Immature natural killer cell (primary cell): ENCODE data around the gene KAZN. TPM values are rescaled to one million over a fixed set of nuclear protein-coding genes. Genes with fewer than 3 reads are reported as not detected.

ENCODE experiments used
- DNase-seq, 3 donors: peaks; one replicate each; pipeline ENCODE4 v3.0.0; 2022; ENCODE audit warnings: mixed read lengths in 1 of 3
- H3K27ac Mint-ChIP-seq, 6 donors: one replicate each; pipeline ENCODE4 v1.8.0; 2020; ENCODE audit warnings: mixed read lengths in 6 of 6, mild to moderate bottlenecking in 5 of 6, inconsistent platforms in 4 of 6, moderate library complexity in 3 of 6
- H3K27me3 Mint-ChIP-seq, 3 donors: one replicate each; pipeline ENCODE4 v1.8.0; 2020 to 2021; ENCODE audit warnings: low read depth in 3 of 3, mild to moderate bottlenecking in 3 of 3, mixed read lengths in 3 of 3, moderate library complexity in 3 of 3, inconsistent platforms in 1 of 3
- H3K36me3 Mint-ChIP-seq, 3 donors: one replicate each; pipeline ENCODE4 v1.8.0; 2020; ENCODE audit warnings: mixed read lengths in 3 of 3, inconsistent platforms in 2 of 3, mild to moderate bottlenecking in 2 of 3
- H3K4me1 Mint-ChIP-seq, 2 donors: one replicate each; pipeline ENCODE4 v1.8.0; 2020; ENCODE audit warnings: inconsistent platforms in 2 of 2, mild to moderate bottlenecking in 2 of 2, mixed read lengths in 2 of 2, moderate library complexity in 1 of 2
- H3K4me3 Mint-ChIP-seq, 5 donors: one replicate each; pipeline ENCODE4 v1.8.0; 2020; ENCODE audit warnings: mild to moderate bottlenecking in 5 of 5, mixed read lengths in 5 of 5, inconsistent platforms in 3 of 5, moderate library complexity in 3 of 5
- H3K9me3 Mint-ChIP-seq, 6 donors: one replicate each; pipeline ENCODE4 v1.8.0; 2020; ENCODE audit warnings: mild to moderate bottlenecking in 6 of 6, mixed read lengths in 6 of 6, inconsistent platforms in 4 of 6, moderate library complexity in 3 of 6
- polyA plus RNA-seq, 3 donors: library from polyadenylated mRNA; unstranded; fragments of 300-500 nt; fragmentation: Illumina TruSeq; gene quantifications; one replicate each; pipeline ENCODE4 v1.2.3, GENCODE V29; 2021

Gene KAZN
- polyA plus RNA-seq, 3 donors from 2014 or later = 0.24 TPM; not detected in 2

GRCh38 chr1:14841951-14842350 lies 243.5 kb downstream of the KAZN start:
- DNase-seq = no peak
- no peak overlapping the region for H3K27ac Mint-ChIP-seq
- H3K9me3 Mint-ChIP-seq = peaks cover 4 to 31% (median 19%) of the 10 kb centered on the region in 6 donors
- H3K4me3 Mint-ChIP-seq = no peak overlapping the region
- peaks cover 3 to 9% (median 7%) of the 10 kb centered on the region in 3 donors for H3K27me3 Mint-ChIP-seq
- peaks cover 0 to 9% (median 7%) of the 10 kb centered on the region in 3 donors for H3K36me3 Mint-ChIP-seq
- H3K4me1 Mint-ChIP-seq = no peaks in the 10 kb centered on the region

- Mint-ChIP-seq H3K27ac (no peak overlapping the region), H3K36me3 (peaks cover 0 to 9% (median 7%) of the 10 kb centered on the region in 3 donors), H3K4me3 (no peak overlapping the region), H3K4me1 (no peaks in the 10 kb centered on the region), H3K9me3 (peaks cover 4 to 31% (median 19%) of the 10 kb centered on the region in 6 donors), H3K27me3 (peaks cover 3 to 9% (median 7%) of the 10 kb centered on the region in 3 donors)
- DNase-seq = no peak
Observed at GRCh38 chr1:14842361-14842760, 243.9 kb downstream of the KAZN start.

GRCh38 chr1:14842891-14843290 lies 244.4 kb downstream of the KAZN start:
- Mint-ChIP-seq H3K4me3 (no peak overlapping the region), H3K27me3 (peaks cover 3 to 7% (median 7%) of the 10 kb centered on the region in 3 donors), H3K9me3 (peaks cover 4 to 31% (median 19%) of the 10 kb centered on the region in 6 donors), H3K36me3 (peaks cover 0 to 9% (median 7%) of the 10 kb centered on the region in 3 donors), H3K27ac (no peak overlapping the region), H3K4me1 (no peaks in the 10 kb centered on the region)
- no peak for DNase-seq

GRCh38 chr1:14843525-14843924 lies 245.0 kb downstream of the KAZN start:
- no peak for DNase-seq
- Mint-ChIP-seq H3K4me3 (no peak overlapping the region), H3K36me3 (peaks cover 0 to 9% (median 7%) of the 10 kb centered on the region in 3 donors), H3K27me3 (peaks cover 0 to 8% (median 4%) of the 10 kb centered on the region in 3 donors), H3K27ac (no peak overlapping the region), H3K4me1 (no peaks in the 10 kb centered on the region), H3K9me3 (peaks cover 4 to 31% (median 19%) of the 10 kb centered on the region in 6 donors)

- Mint-ChIP-seq H3K4me3 (no peak overlapping the region), H3K27ac (no peak overlapping the region), H3K27me3 (peaks cover 0 to 9% (median 4%) of the 10 kb centered on the region in 3 donors), H3K4me1 (no peaks in the 10 kb centered on the region), H3K9me3 (peaks cover 4 to 31% (median 19%) of the 10 kb centered on the region in 6 donors), H3K36me3 (peaks cover 0 to 9% (median 7%) of the 10 kb centered on the region in 3 donors)
- DNase-seq = no peak
Observed at GRCh38 chr1:14844356-14844755, 245.9 kb downstream of the KAZN start.

- H3K27me3 Mint-ChIP-seq = peaks cover 0 to 9% (median 2%) of the 10 kb centered on the region in 3 donors
- H3K9me3 Mint-ChIP-seq = peaks cover 4 to 31% (median 19%) of the 10 kb centered on the region in 6 donors
- no peak for DNase-seq
- no peaks in the 10 kb centered on the region for H3K4me1 Mint-ChIP-seq
- peaks cover 0 to 9% (median 7%) of the 10 kb centered on the region in 3 donors for H3K36me3 Mint-ChIP-seq
- no peak overlapping the region for H3K27ac Mint-ChIP-seq
- no peak overlapping the region for H3K4me3 Mint-ChIP-seq
Observed at GRCh38 chr1:14844923-14845617, 246.6 kb downstream of the KAZN start.

GRCh38 chr1:14845851-14846250 lies 247.4 kb downstream of the KAZN start:
- Mint-ChIP-seq H3K27me3 (peaks cover 0 to 9% (median 2%) of the 10 kb centered on the region in 3 donors), H3K36me3 (peaks cover 0 to 7% (median 6%) of the 10 kb centered on the region in 3 donors), H3K9me3 (peaks cover 4 to 27% (median 16%) of the 10 kb centered on the region in 6 donors), H3K4me3 (no peak overlapping the region), H3K27ac (no peak overlapping the region), H3K4me1 (no peaks in the 10 kb centered on the region)
- no peak for DNase-seq

GRCh38 chr1:14846688-14847087 lies 248.2 kb downstream of the KAZN start:
- Mint-ChIP-seq H3K4me3 (no peak overlapping the region), H3K27ac (no peak overlapping the region), H3K9me3 (peaks cover 4 to 23% (median 12%) of the 10 kb centered on the region in 6 donors), H3K4me1 (no peaks in the 10 kb centered on the region), H3K36me3 (peaks cover 0 to 5% (median 4%) of the 10 kb centered on the region in 3 donors), H3K27me3 (peaks cover 0 to 8% (median 2%) of the 10 kb centered on the region in 3 donors)
- DNase-seq = no peak

GRCh38 chr1:14848203-14848602 lies 249.7 kb downstream of the KAZN start:
- Mint-ChIP-seq H3K27me3 (peaks cover 0 to 6% (median 1%) of the 10 kb centered on the region in 3 donors), H3K4me1 (no peaks in the 10 kb centered on the region), H3K36me3 (no peaks in the 10 kb centered on the region), H3K9me3 (peaks cover 0 to 8% (median 2%) of the 10 kb centered on the region in 6 donors), H3K27ac (no peak overlapping the region), H3K4me3 (no peak overlapping the region)
- no peak for DNase-seq

GRCh38 chr1:14848625-14849024 lies 250.1 kb downstream of the KAZN start:
- H3K27me3 Mint-ChIP-seq = peaks cover 0 to 5% (median 1%) of the 10 kb centered on the region in 3 donors
- H3K27ac Mint-ChIP-seq = no peak overlapping the region
- no peaks in the 10 kb centered on the region for H3K4me1 Mint-ChIP-seq
- H3K4me3 Mint-ChIP-seq = no peak overlapping the region
- DNase-seq = no peak
- H3K36me3 Mint-ChIP-seq = no peaks in the 10 kb centered on the region
- H3K9me3 Mint-ChIP-seq = peaks cover 0 to 8% (median 1%) of the 10 kb centered on the region in 6 donors

GRCh38 chr1:14849038-14849437 lies 250.6 kb downstream of the KAZN start:
- no peaks in the 10 kb centered on the region for H3K36me3 Mint-ChIP-seq
- H3K27ac Mint-ChIP-seq = no peak overlapping the region
- peaks cover 0 to 5% (median 1%) of the 10 kb centered on the region in 3 donors for H3K27me3 Mint-ChIP-seq

GRCh38 chr1:14850563-14850962 lies 252.1 kb downstream of the KAZN start:
- peaks cover 0 to 2% (median 1%) of the 10 kb centered on the region in 3 donors for H3K27me3 Mint-ChIP-seq
- H3K27ac Mint-ChIP-seq = no peak overlapping the region
- no peak overlapping the region for H3K4me3 Mint-ChIP-seq
- DNase-seq = no peak
- no peaks in the 10 kb centered on the region for H3K4me1 Mint-ChIP-seq
- H3K9me3 Mint-ChIP-seq = no peaks in the 10 kb centered on the region
- no peaks in the 10 kb centered on the region for H3K36me3 Mint-ChIP-seq

More at GRCh38 chr1:14849038-14849437, 250.6 kb downstream of the KAZN start:
- Mint-ChIP-seq H3K4me3 (no peak overlapping the region), H3K4me1 (no peaks in the 10 kb centered on the region), H3K9me3 (peaks cover 0 to 3% (median 0%) of the 10 kb centered on the region in 6 donors)
- DNase-seq = no peak

- H3K36me3 Mint-ChIP-seq = no peaks in the 10 kb centered on the region
- no peak overlapping the region for H3K27ac Mint-ChIP-seq
- no peaks in the 10 kb centered on the region for H3K9me3 Mint-ChIP-seq
- no peak overlapping the region for H3K4me3 Mint-ChIP-seq
- no peak for DNase-seq
- no peaks in the 10 kb centered on the region for H3K4me1 Mint-ChIP-seq
- H3K27me3 Mint-ChIP-seq = peaks cover 2 to 5% (median 3%) of the 10 kb centered on the region in 3 donors
Observed at GRCh38 chr1:14851760-14852159, 253.3 kb downstream of the KAZN start.

- no peak overlapping the region for H3K27ac Mint-ChIP-seq
- no peaks in the 10 kb centered on the region for H3K4me1 Mint-ChIP-seq
- DNase-seq = no peak
- H3K36me3 Mint-ChIP-seq = no peaks in the 10 kb centered on the region
- no peak overlapping the region for H3K4me3 Mint-ChIP-seq
- H3K27me3 Mint-ChIP-seq = peaks cover 2 to 7% (median 5%) of the 10 kb centered on the region in 3 donors
- no peaks in the 10 kb centered on the region for H3K9me3 Mint-ChIP-seq
Observed at GRCh38 chr1:14852291-14852690, 253.8 kb downstream of the KAZN start.
